ENCODE results near the gene SLC26A1.

The SLC26A1 gene

GRCh38 chr4:970854-971520 is 22.2 kb downstream of the SLC26A1 start:
- no peak for DNase-seq (ENCODE audit: low read depth)
- no peak overlapping the region for H3K4me3 ChIP-seq (ENCODE audit: low read depth, low read length)

DNA sequence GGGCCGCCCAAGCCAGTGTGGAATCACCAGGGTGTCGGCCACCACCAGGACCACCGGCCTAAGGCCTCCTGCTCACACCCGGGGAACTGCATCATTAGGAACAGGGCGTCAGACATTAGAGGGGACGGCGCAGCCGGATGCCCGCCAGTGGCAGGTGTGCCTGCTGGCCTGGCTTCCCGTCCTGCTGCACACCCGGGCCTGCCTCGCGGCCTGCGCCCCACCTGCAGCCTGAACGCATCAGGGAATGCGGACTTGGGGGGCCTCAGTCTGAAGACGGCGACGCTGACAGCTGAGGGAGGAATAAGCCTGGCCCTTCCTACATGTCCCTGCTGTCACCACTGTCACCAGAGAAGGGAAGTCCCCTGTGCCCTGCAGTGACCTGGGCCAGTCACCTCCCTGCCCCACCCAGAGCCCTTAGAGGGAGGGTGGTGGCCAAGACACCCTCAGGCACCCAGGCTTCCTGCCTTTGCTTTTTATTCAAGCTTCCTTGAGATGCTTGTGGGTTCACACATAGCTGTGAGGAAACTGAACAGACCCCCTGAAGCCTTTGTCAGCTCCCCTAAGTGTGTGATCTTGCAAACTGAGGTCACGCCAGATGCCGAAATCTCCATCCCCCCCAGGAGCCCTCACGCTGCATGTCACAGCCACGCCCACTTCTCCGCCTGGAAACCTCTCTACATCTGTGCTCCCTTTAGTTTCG is 23.0 kb downstream of the SLC26A1 start:
- no peak overlapping the region for H3K4me3 ChIP-seq (ENCODE audit: low read depth, low read length)
- no peak for DNase-seq (ENCODE audit: low read depth)

DNA sequence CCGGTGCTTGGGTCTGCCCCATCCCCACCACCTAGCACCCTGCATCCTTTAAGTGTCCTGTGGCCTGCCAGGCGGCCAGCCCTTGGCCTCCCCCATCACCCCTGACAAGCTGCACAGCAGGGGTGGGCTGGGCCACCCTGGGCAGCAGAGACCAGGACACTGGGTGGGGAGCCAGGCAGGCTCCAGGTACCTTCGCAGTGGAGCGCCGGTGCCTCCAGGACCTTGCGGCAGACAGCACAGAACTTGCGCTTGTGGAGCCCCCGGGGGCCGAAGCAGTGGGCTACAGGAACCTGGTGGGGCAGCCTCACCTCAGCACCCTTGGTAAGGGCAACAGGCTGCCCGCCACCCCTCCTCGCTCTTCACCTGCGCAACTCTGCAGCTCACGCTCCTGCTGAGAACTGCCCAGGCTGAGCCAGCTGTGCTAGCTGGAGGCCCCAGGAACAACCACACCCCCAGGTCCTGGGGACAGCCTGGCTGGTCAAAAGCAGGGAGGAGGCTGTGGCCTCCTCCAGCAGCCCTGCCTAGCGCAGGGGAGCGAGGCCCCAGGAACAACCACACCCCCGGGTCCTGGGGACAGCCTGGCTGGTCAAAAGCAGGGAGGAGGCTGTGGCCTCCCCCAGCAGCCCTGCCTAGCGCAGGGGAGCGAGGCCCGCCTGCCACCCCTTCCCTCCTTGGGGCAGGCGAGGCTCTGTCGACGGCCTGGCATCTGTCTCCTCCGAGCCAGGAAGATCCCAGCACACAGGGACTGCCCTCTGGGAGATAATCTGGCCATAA is 24.4 kb downstream of the SLC26A1 start:
- DNase-seq (ENCODE audit: low read depth): no peak
- H3K4me3 ChIP-seq (ENCODE audit: low read depth, low read length): no peak overlapping the region

DNA sequence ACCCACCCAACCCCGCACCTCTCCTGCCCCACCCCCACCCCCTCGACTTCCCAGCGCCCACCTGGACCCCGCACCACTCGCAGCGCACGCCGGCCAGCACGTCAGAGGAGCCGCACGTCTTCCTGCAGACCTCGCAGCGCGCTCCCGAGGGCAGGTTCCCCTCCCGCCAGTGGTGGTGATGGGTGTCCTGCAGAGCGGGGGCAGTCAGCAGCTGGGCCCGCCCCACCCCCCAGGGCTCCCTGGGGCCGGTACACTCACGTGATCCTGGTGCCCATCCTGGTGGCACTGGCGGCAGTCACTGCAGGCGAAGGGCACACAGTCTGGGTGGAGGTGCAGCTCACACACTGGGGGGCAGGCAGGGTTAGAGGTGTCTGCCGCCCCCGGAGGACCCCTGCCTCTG is 25.0 kb downstream of the SLC26A1 start:
- no peak overlapping the region for H3K4me3 ChIP-seq (ENCODE audit: low read depth, low read length)
- DNase-seq (ENCODE audit: low read depth): no peak

DNA sequence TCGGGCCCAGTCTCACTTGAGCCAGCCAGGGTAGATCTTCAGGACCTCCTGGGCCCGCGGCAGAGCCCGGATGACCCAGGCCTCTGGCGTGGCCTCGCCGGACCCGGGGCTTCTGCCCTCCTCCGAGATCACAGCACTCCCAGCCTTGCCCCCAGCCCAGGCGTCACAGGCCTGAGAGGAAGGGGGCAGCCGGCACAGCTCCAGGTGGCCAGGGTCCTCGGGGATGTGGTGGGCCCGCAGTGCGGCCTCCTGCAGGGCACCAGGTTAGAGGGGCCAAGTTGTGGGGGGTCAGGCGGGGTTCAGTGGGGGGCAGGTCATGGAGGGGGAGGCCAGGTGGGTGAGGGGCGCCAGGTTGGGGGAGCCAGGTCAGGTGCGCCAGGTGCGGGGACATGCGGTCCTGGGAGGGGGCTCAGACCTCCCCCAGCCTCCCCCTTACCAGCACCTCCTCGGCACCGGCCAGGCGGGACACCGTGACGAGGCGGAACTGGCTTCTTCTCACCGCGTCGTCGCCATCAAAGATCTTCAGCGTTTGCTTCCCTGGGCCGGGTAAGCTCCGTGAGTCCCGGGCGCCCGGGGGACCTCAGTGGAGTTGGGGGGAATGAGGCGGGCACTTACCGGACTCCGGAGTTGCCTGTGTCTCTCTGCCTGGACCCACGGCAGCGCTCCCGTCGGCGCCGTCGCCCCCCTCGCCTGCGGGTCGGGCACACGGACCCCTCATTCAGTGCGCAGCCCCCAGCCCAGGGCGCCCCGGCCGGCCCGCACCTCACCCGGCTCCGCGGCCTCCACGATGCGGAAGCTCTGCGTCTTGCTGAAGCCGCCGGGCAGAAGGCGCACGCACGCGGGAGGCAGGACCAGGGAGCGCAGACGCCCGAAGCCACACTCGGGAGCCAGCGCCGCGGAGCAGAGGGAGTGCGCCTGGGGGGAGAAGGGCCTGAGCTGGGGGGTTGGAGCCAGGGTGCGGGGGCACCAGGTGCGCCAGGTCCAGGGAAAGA is 25.8 kb downstream of the SLC26A1 start:
- H3K4me3 ChIP-seq (ENCODE audit: low read depth, low read length): peak overlapping the region; percentile 18
- no peak for DNase-seq (ENCODE audit: low read depth)

DNA sequence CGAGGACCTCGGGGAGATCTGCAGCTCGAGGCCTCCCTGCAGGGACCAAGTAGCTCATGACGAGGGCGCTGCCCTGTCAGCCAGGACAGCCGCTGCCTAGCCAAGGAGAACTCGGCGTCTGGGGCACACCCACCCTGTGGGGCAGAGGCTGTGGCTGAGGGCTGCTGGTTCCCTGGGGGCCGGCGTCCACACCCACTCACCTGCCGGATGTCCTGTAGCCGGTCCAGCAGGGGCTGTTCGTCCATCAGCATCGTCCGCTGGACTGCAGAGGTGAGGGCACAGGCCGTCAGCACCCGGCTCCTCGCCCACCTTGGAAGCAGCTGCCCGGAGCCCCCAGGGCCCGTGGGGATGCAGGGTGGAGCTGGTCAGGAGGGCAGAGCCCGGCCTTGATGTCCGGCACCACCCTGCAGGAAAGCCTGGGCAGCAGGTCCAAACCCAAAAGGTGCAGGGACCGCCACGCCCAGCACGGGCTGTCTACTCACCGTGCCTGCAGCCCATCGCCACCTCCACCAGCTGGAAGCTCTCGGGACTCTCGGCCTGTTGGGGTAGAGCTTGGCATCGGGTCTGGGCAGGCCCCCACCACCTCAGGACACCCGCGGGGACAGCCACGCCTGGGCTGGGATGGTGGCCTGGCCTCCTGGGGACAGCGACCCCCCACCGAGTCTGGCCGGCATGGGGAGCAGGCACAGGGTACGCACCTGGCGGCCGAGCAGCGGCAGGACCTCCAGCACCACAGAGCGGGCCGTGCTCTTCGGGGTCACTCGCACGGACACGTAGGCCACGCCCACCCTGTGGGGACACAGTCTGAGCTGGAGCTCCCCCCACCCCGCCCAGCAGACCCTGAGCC is 26.7 kb downstream of the SLC26A1 start:
- DNase-seq (ENCODE audit: low read depth): no peak

DNA sequence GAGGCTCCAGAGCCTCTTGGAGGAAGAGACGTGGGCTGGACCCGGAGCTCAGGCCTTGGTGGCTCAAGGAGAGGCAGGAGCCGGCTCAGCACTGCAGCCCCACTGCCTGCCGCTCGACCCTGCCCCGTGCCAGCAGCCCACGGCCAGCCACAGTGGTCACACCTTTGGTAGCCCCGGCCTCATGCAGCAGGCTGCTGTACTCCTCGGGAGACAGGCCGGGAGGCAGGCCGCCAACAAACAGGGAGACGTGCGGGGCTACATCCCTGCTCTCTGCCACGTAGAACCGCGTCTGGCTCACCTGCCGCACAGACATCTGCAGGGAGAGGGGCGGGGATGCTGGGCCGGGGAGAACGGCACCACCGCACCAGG is 27.5 kb downstream of the SLC26A1 start:
- no peak overlapping the region for H3K4me3 ChIP-seq (ENCODE audit: low read depth, low read length)
- no peak for DNase-seq (ENCODE audit: low read depth)

More for the DNA sequence above, 26.7 kb downstream of the SLC26A1 start:
- no peak overlapping the region for H3K4me3 ChIP-seq (ENCODE audit: low read depth, low read length)

- H3K4me3 ChIP-seq (ENCODE audit: low read depth, low read length): no peak overlapping the region
- no peak for DNase-seq (ENCODE audit: low read depth)
These were observed 28.0 kb downstream of the SLC26A1 start for GRCh38 chr4:965048-965765.

- DNase-seq (ENCODE audit: low read depth): no peak
- H3K4me3 ChIP-seq (ENCODE audit: low read depth, low read length): no peak overlapping the region
These were observed 28.7 kb downstream of the SLC26A1 start for GRCh38 chr4:964346-965025.

GRCh38 chr4:963276-964225 is 29.7 kb downstream of the SLC26A1 start:
- no peak overlapping the region for H3K4me3 ChIP-seq (ENCODE audit: low read depth, low read length)
- no peak for DNase-seq (ENCODE audit: low read depth)

DNA sequence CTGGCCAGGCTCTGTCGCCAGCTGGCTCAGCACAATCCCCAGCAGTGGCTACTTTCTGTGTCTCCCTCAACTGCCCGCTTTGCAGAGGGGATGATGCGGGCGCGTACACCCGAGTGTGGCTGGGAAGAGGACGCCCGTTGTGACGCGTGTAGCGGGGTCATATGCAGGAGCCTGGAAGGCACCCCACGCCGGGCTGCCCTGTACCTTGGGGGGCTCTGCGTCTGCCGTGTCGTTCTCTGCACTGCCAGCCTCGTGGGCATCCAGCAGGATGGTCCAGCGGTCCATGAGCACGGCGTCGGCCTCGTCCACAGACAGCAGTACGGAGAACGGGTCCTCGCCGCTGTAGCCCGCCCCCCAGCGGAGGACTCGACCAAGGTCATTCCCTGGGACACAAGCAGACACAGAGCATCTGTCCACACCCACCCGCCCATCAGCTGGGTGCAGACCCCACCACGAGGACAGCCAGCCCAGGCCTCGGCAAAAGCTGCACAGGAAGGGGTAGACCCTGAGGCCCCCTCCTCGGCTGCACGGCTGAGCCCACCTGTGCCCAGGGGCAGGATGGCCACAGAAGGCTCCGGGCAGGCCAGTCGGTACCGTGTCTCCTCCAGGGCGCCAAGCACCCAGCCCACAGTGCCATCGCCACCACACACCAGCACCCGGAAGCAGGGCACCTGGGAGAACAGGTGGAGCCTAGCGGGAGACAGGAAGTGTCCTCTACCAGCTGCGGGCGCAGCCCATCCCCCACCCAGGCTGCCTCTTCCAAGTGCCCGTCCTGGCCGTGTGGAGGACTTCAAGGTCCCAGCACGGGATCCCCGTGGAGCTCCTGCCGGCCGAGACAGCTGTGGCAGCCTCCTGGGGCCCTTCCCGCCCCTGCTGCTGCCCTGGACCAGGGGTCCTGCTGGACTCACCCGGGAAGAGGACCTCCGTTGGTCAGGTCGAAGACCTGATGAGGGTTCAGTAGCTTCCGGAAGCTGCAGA is 30.7 kb downstream of the SLC26A1 start:
- H3K4me3 ChIP-seq (ENCODE audit: low read depth, low read length): no peak overlapping the region
- no peak for DNase-seq (ENCODE audit: low read depth)

DNA sequence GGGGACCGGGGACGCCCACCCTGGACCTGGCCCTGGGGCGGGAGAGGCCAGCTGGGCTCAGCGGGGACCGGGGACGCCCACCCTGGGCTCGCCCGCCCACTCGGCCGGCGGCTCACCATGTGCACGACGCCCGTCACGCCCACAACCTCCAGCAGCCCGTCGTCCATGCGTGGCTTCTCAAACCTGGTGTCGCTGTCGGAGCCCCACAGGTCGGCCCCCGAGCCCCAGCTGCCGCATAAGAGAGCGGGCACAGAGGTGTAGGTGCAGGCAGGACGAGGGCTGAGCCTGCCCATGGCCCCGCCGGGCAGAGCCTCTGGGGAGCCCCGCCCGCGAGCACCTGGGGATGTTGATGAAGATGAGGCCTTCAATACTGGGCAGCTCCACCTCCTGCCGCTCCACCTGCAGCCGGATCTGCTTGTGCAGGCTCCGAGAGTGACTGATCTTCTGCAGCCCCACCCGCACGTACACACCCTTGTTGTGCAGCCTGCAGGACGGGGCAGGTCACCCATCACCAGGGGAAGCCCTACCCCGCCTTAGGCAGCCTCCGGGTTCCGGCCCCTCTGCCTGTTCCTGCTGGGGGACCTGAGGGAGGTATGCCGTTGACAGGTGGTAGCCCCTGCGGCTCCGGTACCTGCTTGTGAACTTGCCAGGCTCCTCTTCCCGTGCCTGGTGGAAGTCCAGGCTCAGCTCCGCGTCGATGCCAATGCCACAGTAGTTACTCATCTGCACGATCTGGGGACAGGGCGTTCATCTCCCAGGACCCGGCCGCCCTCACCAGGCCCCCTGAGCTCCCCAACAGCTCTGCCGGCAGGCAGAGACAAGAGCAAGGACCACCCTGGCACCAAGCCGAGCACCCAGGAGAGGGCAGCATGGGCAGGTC is 31.6 kb downstream of the SLC26A1 start:
- H3K4me3 ChIP-seq (ENCODE audit: low read depth, low read length): no peak overlapping the region
- no peak for DNase-seq (ENCODE audit: low read depth)

GRCh38 chr4:960636-961350 is 32.4 kb downstream of the SLC26A1 start:
- no peak for DNase-seq (ENCODE audit: low read depth)

GRCh38 chr4:960140-960635 is 33.0 kb downstream of the SLC26A1 start:
- no peak for DNase-seq (ENCODE audit: low read depth)
- no peak overlapping the region for H3K4me3 ChIP-seq (ENCODE audit: low read depth, low read length)

More at GRCh38 chr4:960636-961350, 32.4 kb downstream of the SLC26A1 start:
- no peak overlapping the region for H3K4me3 ChIP-seq (ENCODE audit: low read depth, low read length)
